Measurements from ENCODE around the gene KIR2DL3.
"Not testable (repeated sequence)": the region's sequence is repeated elsewhere in the genome, so short reads cannot be mapped to it uniquely, and the experiment has no call there.

Gene KIR2DL3

DNA sequence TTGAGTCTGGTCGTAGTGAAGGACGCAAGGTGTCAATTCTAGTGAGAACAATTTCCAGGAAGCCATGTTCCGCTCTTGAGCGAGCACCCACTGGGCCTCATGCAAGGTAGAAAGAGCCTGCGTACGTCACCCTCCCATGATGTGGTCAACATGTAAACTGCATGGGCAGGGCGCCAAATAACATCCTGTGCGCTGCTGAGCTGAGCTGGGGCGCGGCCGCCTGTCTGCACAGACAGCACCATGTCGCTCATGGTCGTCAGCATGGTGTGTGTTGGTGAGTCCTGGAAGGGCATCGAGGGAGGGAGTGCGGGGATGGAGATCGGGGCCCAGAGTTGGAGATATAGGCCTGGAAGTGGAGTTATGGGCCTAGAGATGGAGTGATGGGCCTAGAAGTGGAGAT lies at the start of gene KIR2DL3:
Gene KIR2DL3, plus strand, starts transcription at position 208 of the 400 bp plus-strand sequence. Its CDS starts 33 bp downstream, at position 241.
- DNase-seq (ENCODE audit: low read depth): not testable (repeated sequence)

DNA sequence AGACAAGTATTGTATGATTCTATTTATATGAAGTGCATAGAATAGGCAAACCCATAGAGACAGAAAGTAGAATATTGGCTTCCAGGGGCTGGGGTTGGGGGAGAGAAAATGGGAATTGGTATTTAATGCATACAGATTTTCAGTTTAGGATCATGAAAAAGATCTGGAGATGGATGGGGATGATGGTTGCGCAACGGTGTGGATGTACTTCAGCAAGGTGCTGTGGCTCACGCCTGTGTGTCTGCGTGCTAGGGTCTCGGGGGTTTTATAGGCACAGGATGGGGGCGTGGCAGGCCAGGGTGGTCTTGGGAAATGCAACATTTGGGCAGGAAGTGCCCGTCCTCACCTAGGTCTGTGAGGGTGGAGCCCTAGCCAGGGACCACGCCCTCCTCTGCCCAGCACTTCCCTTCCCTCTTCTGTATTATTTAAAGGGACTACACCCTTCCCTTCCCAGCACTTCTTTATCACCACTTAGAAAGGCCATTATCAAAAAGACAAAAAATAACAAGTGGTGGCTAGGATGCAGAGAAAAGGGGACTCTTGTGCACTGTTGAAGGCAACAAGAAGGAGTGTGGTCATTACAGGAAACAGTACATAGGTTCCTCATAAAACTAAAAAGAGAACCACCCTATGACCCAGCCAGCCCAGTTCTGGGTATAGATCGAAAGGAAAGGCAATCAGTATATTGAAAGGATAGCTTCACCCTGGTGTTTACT lies 46.6 kb upstream of the KIR2DL3 start:
- no peak for DNase-seq (ENCODE audit: low read depth)

DNA sequence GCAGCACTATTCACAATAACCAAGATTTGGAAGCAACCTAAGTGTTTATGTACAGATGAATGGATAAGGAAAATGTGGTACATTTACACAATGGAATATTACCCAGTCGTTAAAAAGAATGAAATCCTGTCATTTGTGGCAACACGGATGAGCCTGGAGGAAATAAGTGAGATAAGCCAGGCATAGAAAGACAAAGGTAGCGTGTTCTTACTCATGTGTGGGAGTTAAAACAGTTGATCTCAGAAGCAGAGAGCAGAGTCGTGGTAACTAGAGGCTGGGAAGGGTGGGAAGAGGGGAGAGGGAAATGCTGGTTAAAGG lies 46.1 kb upstream of the KIR2DL3 start:
- no peak for DNase-seq (ENCODE audit: low read depth)

DNA sequence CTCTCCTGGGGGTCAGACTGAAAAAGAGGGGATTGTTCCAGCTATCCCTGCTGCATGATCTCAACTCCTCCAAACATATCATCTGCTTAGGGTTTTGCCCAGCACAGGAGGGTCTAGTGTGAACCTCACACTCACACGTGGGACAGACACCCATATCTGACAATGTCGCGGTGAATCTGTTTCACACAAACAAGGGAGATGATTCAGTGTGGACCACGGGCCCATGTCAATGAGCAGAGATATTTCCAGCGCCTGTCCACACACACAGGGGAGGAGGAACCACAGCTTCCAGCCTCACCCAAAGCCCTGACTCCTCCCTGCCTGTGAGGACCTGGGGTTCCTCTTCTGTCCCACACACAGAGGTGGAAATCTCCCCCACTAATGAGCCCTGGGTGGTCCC lies 43.7 kb upstream of the KIR2DL3 start:
- no peak for DNase-seq (ENCODE audit: low read depth)

DNA sequence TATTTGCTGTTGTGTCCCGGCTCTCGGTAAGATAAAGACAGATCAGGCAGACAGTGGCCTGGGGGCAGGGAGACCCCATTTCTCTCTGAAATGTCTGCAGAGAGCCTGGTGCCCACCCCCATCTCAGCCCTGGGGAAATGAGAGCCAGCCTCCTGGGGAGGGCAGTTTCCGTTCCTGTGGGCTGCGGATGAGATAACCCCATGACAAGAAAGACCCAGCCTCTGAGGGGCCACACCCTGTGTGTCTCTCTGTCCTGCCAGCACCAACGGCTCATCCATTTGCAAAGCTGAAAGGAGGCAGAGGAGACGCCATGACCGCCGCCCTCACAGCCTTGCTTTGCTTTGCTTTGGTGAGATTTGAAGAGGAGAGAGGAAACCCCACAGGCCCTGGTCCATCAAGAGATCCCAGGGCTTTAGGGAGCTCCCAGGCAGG lies 42.2 kb upstream of the KIR2DL3 start:
- DNase-seq (ENCODE audit: low read depth): no peak

DNA sequence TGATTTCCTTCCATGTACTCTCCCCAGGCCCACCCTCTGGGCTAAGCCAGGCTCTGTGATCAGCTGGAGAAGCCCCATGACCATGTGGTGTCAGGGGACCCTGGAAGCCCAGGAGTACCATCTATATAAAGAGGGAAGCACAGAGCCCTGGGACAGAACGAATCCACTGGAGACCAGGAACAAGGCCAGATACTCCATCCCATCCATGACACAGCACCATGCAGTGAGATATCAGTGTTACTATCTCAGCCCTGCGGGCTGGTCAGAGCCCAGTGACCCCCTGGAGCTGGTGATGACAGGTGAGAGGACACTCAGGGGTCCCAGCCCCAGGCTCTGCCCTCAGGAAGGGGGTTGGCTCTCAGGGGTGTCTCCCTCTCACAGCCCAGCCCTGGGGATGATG lies 41.5 kb upstream of the KIR2DL3 start:
- no peak for DNase-seq (ENCODE audit: low read depth)

DNA sequence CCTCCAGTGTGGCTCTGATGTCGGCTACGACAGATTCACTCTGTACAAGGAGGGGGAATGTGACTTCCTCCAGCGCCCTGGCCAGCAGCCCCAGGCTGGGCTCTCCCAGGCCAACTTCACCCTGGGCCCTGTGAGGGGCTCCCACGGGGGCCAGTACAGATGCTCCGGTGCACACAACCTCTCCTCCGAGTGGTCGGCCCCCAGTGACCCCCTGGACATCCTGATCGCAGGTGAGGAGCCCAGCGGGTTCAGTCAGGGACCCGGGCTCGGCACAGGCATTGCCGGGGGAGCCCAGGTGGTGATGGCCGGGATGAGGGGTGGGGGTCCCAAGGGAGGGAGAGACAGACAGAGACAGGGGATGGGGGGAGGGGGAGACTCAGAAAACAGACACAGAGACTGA lies 40.6 kb upstream of the KIR2DL3 start:
- DNase-seq (ENCODE audit: low read depth): not testable (repeated sequence)

DNA sequence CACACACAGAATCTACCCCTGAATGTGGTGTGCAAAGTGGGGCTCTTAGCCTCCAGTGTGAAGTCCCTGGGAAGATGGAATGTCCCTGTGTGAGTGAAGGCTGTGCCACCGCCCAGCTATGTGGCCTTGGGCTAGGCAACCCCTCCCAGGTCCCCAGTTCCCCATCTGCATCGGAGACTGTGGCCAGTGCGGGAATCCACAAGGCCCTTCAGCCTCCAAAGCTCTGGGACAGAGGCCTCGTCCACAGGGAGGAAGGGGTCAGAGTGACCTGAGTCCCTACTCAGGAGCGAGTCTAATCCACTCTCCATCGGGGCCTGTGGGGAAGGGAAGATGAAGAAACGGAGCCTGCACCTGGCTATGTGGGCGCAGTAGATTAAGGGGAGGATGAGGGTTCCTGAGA lies 33.4 kb upstream of the KIR2DL3 start:
- no peak for DNase-seq (ENCODE audit: low read depth)

DNA sequence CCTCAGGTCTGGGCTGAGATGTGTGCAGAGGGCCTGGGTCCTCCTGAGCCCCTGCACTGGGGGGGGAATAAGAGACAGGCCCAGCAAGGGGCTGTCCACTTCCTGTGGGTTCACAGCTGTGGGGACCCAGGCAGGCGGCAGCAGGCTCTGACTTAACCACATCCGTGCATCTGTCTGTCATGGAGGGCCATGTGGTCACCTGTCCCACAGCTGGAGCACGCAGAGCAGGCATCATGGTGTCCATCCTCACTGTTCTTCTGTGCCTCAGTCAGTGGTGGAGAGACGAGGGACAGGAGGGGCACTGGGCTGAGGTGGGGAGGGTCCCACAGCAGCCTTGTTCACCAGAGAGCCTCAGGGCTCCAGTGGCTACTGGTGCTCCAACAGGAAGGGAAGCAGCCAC lies 30.4 kb upstream of the KIR2DL3 start:
- DNase-seq (ENCODE audit: low read depth): no peak

DNA sequence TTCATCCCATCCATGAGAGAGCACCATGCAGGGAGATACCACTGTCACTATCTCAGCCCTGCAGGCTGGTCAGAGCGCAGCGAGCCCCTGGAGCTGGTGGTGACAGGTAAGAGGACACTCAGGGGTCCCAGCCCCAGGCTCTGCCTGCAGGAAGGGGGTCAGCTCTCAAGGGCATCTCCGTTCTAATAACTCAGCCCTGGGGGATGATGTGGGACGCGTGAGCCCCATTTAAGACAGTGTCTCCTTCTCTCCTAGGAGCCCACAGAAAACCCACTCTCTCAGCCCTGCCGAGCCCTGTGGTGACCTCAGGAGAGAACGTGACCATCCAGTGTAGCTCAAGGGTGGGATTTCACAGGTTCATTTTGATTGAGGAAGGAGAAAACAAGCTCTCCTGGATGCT lies 29.5 kb upstream of the KIR2DL3 start:
- no peak for DNase-seq (ENCODE audit: low read depth)

DNA sequence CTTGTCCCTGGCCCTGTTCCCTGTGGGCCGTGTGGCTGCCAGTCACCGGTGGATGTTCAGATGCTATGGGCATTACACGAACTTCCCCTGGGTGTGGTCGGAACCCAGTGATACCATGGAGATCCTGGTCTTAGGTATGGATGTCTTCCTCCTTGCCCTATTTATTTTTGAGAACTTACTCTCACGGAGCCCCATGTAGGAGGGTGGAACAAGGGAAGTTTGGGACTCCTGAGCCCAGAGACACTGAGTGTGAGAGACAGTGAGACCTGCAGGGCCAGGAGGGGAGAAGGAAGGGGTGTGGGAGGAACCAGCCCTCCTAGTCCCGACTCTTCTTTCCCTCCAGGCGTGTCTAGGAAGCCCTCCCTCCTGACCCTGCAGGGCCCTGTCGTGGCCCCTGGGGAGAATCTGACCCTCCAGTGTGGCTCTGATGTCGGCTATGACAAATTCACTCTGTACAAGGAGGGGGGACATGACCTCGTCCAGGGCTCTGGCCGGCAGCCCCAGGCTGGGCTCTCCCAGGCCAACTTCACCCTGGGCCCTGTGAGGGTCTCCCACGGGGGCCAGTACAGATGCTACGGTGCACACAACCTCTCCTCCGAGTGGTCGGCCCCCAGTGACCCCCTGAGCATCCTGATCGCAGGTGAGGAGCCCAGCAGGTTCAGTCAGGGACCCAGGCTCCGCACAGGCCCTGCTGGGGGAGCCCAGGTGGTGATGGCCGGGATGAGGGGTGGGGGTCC lies 28.9 kb upstream of the KIR2DL3 start:
- DNase-seq (ENCODE audit: low read depth): no peak

DNA sequence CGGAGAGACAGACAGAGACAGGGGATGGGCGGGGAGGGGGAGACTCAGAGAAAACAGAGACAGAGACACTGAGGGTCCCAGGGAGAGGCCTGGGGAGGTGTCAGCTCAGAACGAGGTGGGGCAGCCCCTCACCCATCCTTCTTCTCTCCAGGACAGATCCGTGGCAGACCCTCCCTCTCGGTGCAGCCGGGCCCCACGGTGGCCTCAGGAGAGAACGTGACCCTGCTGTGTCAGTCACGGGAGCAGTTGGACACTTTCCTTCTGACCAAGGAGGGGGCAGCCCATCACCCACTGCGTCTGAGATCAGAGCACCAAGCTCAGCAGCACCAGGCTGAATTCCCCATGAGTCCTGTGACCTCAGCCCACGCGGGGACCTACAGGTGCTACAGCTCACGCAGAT lies 28.4 kb upstream of the KIR2DL3 start:
- DNase-seq (ENCODE audit: low read depth): not testable (repeated sequence)

DNA sequence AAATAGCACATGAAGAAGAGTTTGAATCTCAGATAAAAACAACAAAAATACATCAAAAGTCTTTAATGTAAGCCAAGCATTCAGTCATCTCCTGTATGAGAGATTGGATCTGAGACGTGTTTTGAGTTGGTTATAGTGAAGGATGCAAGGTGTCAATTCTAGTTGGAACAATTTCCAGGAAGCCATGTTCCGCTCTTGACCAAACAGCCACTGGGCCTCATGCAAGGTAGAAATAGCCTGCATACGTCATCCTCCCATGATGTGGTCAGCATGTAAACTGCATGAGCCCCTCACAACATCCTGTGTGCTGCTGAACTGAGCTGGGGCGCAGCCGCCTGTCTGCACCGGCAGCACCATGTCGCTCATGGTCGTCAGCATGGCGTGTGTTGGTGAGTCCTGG lies 14.2 kb upstream of the KIR2DL3 start, which contains the start of gene KIR3DL3:
Gene KIR3DL3, plus strand, starts transcription at position 301 of the 400 bp plus-strand sequence. Its CDS starts 55 bp downstream, at position 356.
- DNase-seq (ENCODE audit: low read depth): no peak

DNA sequence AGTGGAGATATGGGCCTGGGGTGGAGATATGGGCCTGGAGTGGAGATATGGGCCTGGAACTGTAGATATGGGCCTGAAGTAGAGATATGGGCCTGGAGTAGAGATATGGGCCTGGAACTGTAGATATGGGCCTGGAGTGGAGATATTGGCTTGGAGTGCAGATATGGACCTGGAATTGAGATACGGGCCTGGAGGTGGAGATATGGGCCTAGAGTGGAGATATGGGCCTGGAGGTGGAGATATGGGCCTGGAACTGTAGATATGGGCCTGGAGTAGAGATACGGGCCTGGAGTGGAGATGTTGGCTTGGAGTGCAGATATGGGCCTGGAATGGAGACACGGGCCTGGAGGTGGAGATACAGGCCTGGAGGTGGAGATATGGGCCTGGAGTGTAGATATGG lies 13.7 kb upstream of the KIR2DL3 start:
- DNase-seq (ENCODE audit: low read depth): no peak

DNA sequence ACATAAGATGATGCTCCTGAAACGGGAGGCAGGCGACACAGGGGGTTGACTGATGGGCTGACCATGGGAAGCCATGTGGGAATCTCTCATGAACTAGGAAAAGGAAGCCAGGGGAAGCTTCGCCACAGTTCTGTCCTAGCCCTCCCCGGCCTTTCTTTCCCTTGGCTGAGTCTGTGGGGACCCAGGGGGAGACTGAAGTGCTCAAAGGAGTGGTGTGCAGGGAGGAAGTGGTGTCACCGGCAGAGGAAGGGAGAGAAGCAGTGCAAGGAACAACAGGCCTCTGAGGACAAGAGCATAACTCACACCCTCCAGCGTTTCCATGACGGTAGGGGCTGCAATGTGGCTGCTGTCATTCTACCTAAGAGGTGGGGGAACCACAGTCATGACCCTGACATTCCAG lies 13.0 kb upstream of the KIR2DL3 start:
- DNase-seq (ENCODE audit: low read depth): no peak

DNA sequence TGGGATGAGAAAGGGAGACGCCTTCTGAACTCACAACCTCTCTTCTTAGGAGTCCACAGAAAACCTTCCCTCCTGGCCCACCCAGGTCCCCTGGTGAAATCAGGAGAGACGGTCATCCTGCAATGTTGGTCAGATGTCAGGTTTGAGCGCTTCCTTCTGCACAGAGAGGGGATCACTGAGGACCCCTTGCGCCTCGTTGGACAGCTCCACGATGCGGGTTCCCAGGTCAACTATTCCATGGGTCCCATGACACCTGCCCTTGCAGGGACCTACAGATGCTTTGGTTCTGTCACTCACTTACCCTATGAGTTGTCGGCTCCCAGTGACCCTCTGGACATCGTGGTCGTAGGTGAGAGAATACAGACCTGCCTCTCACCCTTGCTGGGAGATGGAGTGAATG lies 10.8 kb upstream of the KIR2DL3 start:
- no peak for DNase-seq (ENCODE audit: low read depth)

DNA sequence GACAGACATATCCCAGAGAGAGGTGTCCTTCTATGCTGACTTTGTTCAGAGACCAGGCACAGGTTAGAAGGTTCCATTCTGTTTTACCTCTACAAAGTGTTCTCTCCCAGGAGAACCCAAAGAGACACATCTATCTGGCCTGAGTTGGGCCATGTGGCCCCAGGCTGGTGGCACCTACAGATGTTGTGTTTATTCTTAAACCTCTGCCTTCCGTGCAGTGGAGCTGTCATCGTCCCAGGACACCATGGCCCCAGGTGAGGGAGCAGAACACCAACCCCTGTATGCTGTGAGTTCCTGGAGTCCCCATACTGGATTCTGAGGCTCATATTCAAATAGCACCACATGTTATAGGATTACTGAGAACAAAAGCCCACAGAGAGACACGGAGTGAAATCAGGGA lies 10.1 kb upstream of the KIR2DL3 start:
- DNase-seq (ENCODE audit: low read depth): no peak

DNA sequence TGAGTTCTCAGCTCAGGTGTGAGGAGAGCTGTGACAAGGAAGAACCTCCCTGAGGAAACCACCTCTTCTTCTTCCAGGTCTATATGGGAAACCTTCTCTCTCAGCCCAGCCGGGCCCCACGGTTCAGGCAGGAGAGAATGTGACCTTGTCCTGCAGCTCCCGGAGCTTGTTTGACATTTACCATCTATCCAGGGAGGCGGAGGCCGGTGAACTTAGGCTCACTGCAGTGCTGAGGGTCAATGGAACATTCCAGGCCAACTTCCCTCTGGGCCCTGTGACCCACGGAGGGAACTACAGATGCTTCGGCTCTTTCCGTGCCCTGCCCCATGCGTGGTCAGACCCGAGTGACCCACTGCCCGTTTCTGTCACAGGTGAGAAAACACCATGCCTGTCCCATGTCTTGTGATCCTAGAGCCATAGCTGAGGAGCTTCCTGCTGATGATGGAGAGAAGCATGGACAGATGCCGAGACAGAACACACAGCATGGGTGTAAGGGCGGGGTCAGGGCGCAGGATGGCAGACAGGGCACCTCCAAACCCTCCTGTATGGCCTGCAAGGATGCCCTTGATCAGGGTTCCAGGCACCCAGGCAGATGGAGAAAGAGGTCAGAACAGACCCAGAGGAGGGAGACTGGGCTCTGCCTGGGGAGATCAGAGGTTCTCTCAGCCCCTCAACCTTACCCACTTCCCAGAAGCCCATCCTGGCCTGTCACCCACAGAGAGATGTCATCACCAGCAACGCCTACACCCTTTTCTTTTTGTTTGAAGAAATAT lies 8.7 kb upstream of the KIR2DL3 start:
- DNase-seq (ENCODE audit: low read depth): no peak

DNA sequence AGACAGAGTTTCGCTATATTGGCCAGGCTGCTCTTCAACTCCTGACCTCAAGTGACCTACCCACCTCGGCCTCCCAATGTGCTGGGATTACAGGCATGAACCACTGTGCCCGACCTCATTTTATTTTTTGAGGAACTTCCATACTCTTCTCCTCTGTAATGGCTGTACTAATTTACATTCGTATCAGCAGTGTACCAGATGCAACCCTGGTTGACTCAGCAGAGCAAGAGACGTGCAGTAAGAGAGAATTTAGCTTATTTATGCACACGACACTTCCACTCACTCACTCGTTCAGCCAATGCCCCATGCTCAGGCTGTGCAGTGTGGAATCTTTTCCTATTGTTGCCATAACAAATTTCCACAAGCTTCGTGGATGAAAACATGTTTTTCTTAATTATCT lies 7.1 kb upstream of the KIR2DL3 start:
- no peak for DNase-seq (ENCODE audit: low read depth)

DNA sequence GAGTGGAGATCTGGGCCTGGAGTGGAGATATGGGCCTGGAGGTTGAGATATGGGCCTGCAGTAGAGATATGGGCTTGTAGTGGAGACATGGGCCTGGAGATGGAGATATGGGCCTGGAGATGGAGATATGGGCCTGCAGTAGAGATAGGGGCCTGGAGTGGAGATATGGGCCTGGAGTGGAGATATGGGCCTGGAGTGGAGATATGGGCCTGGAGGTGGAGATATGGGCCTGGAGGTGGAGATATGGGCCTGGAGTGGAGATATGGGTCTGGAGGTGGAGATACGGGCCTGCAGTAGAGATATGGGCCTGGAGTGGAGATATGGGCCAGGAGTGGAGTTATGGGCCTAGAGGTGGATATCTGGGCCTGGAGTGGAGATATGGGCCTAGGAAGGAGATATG lies 402 bp downstream of the KIR2DL3 start:
- DNase-seq (ENCODE audit: low read depth): no peak

DNA sequence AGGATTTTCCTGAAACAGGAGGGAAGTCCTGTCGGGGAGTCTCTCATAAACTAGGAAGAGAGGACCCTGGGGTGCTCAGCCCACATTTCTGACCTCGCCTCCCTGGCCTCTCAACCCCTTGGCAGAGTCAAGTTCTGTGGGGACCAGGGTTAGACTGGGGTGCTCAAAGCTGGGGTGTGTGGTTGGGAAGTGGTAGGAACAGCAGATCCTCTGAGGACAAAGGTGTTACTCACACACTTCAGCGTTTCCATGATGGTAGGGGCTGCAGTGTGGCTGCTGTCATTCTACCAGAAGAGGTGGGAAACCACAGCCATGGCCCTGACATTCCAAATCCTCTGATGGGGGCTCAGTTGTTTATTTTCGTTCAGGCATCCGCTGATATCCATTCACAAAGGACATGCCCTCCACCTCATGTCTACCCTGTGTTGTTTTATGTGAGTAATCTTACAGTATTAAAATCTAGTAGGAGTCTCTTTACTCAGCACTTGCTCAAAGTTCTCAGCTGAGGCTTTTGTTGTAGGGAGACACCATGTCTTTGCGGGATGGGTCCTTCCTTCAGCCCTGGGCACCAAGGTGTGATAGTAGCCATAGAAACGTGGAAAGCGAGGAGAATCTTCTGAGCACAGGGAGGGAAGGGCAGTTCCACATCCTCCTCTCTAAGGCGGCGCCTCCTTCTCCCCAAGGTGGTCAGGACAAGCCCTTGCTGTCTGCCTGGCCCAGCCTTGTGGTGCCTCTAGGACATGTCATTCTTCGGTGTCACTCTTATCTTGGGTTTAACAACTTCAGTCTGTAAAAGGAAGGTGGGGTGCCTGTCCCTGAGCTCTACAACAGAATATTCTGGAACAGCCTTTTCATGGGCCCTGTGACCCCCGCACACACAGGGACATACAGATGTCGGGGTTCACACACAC lies 1.5 kb downstream of the KIR2DL3 start:
- DNase-seq (ENCODE audit: low read depth): no peak

DNA sequence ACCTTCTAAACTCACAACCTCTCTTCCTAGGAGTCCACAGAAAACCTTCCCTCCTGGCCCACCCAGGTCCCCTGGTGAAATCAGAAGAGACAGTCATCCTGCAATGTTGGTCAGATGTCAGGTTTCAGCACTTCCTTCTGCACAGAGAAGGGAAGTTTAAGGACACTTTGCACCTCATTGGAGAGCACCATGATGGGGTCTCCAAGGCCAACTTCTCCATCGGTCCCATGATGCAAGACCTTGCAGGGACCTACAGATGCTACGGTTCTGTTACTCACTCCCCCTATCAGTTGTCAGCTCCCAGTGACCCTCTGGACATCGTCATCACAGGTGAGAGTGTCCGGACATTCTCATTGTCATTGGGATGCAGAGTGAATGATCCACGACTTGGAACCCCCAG lies 3.6 kb downstream of the KIR2DL3 start:
- not testable (repeated sequence) for DNase-seq (ENCODE audit: low read depth)

All from activated T-helper 9 cell treated with anti-CD3 and anti-CD28 coated beads, Interleukin-2, amount 50 U/mL, for 16 hours (primary cell).